Activated CD4-positive, alpha-beta T cell treated with anti-CD3 and anti-CD28 coated beads, Interleukin-2, amount 10 ng/mL, durations not matched to agents 7 days and 5 days (primary cell): Measurements from ENCODE around the gene SLC25A39. TPM values are rescaled to one million over a fixed set of nuclear protein-coding genes. Genes with fewer than 3 reads are reported as not detected.

Experiments
- CTCF ChIA-PET: fragments of 350-600 bp; sonication (Branson Sonifier 250); formaldehyde crosslinking; loops from one replicate; lab custom pipeline; 2021; ENCODE audit warnings: antibody characterized with exemption; lab: Charles Lee
- POLR2A ChIA-PET: fragments of 350-600 bp; sonication (Branson Sonifier 250); formaldehyde crosslinking; loops from one replicate; lab custom pipeline; 2021; ENCODE audit warnings: antibody characterized with exemption; lab: Charles Lee
- DNase-seq: peaks from one replicate; pipeline ENCODE4 v3.0.0-alpha.2; 2020
- H3K27ac Mint-ChIP-seq: one replicate; pipeline ENCODE4 v1.8.0; 2021; ENCODE audit warnings: mild to moderate bottlenecking, moderate library complexity, mixed read lengths
- H3K27me3 Mint-ChIP-seq: one replicate; pipeline ENCODE4 v1.8.0; 2021; ENCODE audit warnings: mixed read lengths
- H3K36me3 Mint-ChIP-seq: one replicate; pipeline ENCODE4 v1.8.0; 2021; ENCODE audit warnings: low read depth, mixed read lengths
- H3K4me1 Mint-ChIP-seq: one replicate; pipeline ENCODE4 v1.8.0; 2021; ENCODE audit warnings: mixed read lengths
- H3K4me3 Mint-ChIP-seq: one replicate; pipeline ENCODE4 v1.8.0; 2021; ENCODE audit warnings: mild to moderate bottlenecking, moderate library complexity, mixed read lengths
- H3K9me3 Mint-ChIP-seq: one replicate; pipeline ENCODE4 v1.8.0; 2021; ENCODE audit warnings: mixed read lengths
- total RNA-seq, 2 experiments: library from RNA; stranded (reverse); gene quantifications; one replicate each; pipeline ENCODE4 v1.2.3, GENCODE V29; 2021

SLC25A39 gene
- total RNA-seq, 2 experiments from 2014 or later = 104 to 107 TPM

DNA sequence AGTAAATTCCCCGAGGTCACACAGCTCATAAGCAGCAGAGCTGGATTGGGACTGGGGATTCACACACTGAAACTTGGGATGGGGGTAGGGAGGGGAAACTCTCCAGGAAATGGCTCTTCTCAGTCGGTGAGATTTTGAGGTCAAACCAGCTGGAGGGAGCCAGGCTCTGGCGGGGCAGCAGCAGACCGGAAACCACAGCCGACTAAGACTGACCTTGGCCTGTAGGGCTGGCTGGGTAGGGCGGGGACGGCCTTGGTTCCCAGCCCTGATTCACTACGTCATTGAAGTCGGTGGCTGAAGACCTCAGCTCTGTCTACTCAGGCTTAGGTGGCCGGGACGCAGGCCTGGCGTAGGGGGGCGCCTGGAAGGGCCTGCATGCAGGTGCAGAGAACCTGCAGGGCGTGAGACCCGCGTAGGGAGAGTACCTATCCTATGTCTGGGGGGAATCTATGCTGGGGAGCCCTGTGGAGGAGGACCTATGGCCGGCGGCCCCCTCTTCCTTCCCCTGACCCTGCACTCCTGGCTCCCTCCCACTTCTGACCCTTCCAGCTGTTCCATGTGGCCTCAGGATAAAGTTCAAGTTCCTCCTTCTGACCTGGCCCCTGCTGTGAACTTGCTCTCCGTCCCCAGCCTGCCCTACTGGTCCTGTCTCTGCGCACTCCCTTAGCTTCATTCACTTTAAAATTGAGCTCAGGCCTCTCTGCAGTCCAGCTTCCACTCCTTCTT, 44.8 kb downstream of the SLC25A39 start:
- H3K27ac Mint-ChIP-seq = peak overlapping the region; percentile 36
- no peak overlapping the region for H3K4me3 Mint-ChIP-seq
- DNase-seq = peak; percentile 15
- H3K36me3 Mint-ChIP-seq = no peaks in the 10 kb centered on the region
- ChIA-PET POLR2A (no interaction called here), CTCF (interaction anchor here (0.9 to 1.1 kb wide), 2 partner anchors 15 to 38 kb away, joined by 4 read pairs; no protein-coding TSS in a partner anchor)
- H3K27me3 Mint-ChIP-seq = peaks cover 10% of the 10 kb centered on the region
- H3K9me3 Mint-ChIP-seq = no peaks in the 10 kb centered on the region
- H3K4me1 Mint-ChIP-seq = peaks cover 10% of the 10 kb centered on the region

DNA sequence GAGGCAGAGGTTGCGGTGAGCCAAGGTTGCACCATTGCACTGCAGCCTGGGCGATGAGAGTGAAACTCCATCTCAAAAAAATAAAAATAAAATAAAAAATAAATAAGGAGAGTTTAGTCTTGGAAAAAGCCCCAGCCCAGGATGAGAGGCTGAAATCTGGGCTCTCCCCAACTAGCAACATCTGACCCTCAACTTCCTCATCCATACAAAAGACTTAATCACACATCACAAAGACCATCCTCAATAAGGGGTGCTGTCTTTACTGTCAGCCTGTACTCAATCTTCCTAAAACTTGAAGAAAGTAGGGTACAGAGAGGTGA, 45.3 kb downstream of the SLC25A39 start:
- ChIA-PET CTCF (interaction anchor here (0.9 to 1.1 kb wide), 2 partner anchors 14 to 39 kb away, joined by 4 read pairs; no protein-coding TSS in a partner anchor), POLR2A (no interaction called here)
- DNase-seq = no peak
- Mint-ChIP-seq H3K9me3 (no peaks in the 10 kb centered on the region), H3K27me3 (peaks cover 10% of the 10 kb centered on the region), H3K36me3 (no peaks in the 10 kb centered on the region), H3K4me3 (no peak overlapping the region), H3K4me1 (peaks cover 10% of the 10 kb centered on the region), H3K27ac (no peak overlapping the region)

DNA sequence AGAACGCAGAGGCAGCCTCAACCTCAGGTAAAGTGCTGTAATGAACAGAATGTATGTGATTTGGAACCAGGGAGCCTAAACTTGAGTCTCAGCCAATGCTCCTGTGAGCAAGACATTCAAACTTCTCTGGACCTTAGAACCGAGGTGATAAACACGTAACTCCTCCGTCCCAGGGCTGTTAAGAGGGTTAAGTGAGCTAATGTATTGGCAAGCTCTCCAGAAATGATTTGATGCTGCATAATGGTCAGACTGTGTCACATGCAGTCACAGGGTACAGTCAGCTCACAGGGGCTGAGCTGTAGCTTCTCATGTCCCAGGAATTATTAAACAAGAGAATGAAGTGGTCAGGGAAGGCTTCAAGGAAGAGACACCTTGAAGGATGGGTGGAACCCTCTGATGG, 46.6 kb downstream of the SLC25A39 start:
- H3K27ac Mint-ChIP-seq = no peak overlapping the region
- H3K4me1 Mint-ChIP-seq = peaks cover 10% of the 10 kb centered on the region
- DNase-seq = no peak
- H3K9me3 Mint-ChIP-seq = no peaks in the 10 kb centered on the region
- H3K4me3 Mint-ChIP-seq = no peak overlapping the region
- peaks cover 10% of the 10 kb centered on the region for H3K27me3 Mint-ChIP-seq
- ChIA-PET POLR2A (no interaction called here), CTCF (interaction anchor here (0.6 kb wide), 1 partner anchor 151 kb away, joined by 3 read pairs; no protein-coding TSS in a partner anchor)
- H3K36me3 Mint-ChIP-seq = no peaks in the 10 kb centered on the region

DNA sequence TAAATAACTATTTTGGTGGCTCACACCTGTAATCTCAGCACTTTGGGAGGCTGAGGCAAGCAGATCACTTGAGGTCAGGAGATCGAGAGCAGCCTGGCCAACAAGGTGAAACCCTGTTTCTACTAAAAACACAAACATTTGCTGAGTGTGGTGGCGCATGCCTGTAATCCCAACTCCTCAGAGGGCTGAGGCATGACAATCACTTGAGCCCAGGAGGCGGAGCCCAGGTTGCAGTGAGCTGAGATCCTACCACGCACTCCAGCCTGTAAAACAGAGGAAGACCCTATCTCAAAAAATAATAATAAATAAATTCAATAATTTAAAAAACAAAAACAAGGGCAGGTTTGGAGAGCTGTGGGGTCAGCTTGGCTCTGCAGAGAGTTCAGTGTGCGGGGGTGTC, 51.0 kb downstream of the SLC25A39 start:
- CTCF ChIA-PET = interaction anchor here (0.6 to 1.5 kb wide), 2 partner anchors 9 to 70 kb away, joined by 4 to 5 read pairs; no protein-coding TSS in a partner anchor
- H3K27me3 Mint-ChIP-seq = peaks cover 10% of the 10 kb centered on the region
- H3K4me3 Mint-ChIP-seq = no peak overlapping the region
- POLR2A ChIA-PET = interaction anchor here (0.5 kb wide), 1 partner anchor 283 kb away, joined by 3 read pairs; the partner anchor contains the start of gene FZD2
- no peaks in the 10 kb centered on the region for H3K9me3 Mint-ChIP-seq
- no peak for DNase-seq
- no peak overlapping the region for H3K27ac Mint-ChIP-seq
- H3K4me1 Mint-ChIP-seq = no peaks in the 10 kb centered on the region
- H3K36me3 Mint-ChIP-seq = no peaks in the 10 kb centered on the region

DNA sequence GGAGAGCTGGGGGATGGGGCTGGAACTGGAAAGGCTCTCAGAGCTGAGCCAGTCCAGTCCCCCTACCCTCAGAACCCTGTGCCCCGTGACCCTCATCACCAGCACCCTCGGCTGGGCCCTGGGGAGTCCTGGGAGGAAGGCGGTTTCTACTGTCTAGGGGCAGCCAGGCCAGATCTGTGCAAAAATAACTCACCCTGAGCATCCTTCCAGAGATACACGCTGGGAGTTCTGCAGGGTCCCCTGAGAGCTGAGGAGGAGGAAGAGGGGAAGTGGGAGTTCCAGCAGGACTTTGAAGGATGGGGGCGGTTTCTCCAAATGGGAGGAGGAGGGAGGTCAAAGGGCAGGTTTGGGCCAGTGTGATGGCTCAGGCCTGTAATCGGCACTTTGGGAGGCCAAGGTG, 51.7 kb downstream of the SLC25A39 start:
- H3K27ac Mint-ChIP-seq = no peak overlapping the region
- peaks cover 6% of the 10 kb centered on the region for H3K27me3 Mint-ChIP-seq
- ChIA-PET CTCF (interaction anchor here (1.5 kb wide), 1 partner anchor 10 kb away, joined by 4 read pairs; no protein-coding TSS in a partner anchor), POLR2A (interaction anchor here (0.5 kb wide), 1 partner anchor 284 kb away, joined by 3 read pairs; the partner anchor contains the start of gene FZD2)
- no peaks in the 10 kb centered on the region for H3K36me3 Mint-ChIP-seq
- no peak for DNase-seq
- no peak overlapping the region for H3K4me3 Mint-ChIP-seq
- no peaks in the 10 kb centered on the region for H3K4me1 Mint-ChIP-seq
- H3K9me3 Mint-ChIP-seq = no peaks in the 10 kb centered on the region

DNA sequence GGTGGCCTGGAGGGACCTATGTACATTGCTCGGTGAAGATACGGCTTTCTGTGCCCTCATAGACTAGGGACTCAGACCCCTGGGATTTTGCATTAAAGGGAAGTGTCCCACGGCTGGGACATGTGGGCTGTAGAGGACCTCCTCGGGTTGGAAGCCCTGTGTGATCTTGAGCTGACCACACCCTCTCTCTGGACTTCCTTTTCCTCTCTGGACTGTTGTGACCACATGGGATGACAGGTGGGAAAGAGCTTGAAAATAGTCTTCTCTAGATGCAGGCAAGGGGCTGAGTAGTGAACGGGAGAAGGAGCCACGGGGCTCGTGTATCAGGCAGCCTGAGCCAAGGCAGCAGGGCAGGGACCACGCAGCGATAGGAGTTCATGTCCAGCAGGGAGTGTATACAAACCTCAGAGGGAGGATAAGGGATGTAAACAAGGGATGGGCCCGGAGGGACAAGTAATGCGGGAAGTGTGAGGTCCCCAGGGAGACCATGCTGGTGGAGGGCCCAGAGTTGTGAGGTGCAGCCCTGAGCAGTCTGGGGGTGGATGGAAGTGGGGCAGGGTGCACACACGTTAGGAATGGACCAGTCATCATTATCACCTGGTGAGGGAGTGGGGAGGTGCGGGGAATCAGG, 52.2 kb downstream of the SLC25A39 start:
- Mint-ChIP-seq H3K4me3 (no peak overlapping the region), H3K27ac (no peak overlapping the region), H3K36me3 (no peaks in the 10 kb centered on the region), H3K27me3 (peaks cover 2% of the 10 kb centered on the region), H3K9me3 (no peaks in the 10 kb centered on the region), H3K4me1 (no peaks in the 10 kb centered on the region)
- ChIA-PET POLR2A (no interaction called here), CTCF (no interaction called here)
- DNase-seq = no peak

Other genes starting within 250 kb of the SLC25A39 start
- gene HDAC5, start 201.2 kb downstream of the SLC25A39 start, total RNA-seq = 10 to 100 TPM; 27.0 to 32.3 TPM
- gene HROB, start 182.9 kb downstream of the SLC25A39 start, total RNA-seq = 10 to 100 TPM; 15.1 to 16.4 TPM
- under 1 TPM in 1 of 2 experiments, not detected in 1; 0.30 TPM for gene ASB16, start 154.1 kb downstream of the SLC25A39 start, total RNA-seq
- 10 to 100 TPM; 36.6 to 37.1 TPM for gene TMUB2, start 137.9 kb downstream of the SLC25A39 start, total RNA-seq
- 100 to 1,000 TPM; 110 to 112 TPM for gene ATXN7L3, start 124.9 kb downstream of the SLC25A39 start, total RNA-seq
- 100 to 1,000 TPM; 186 to 195 TPM for gene UBTF, start 105.1 kb downstream of the SLC25A39 start, total RNA-seq
- gene SLC4A1, start 56.7 kb downstream of the SLC25A39 start, total RNA-seq = not detected
- gene RUNDC3A, start 16.2 kb downstream of the SLC25A39 start, total RNA-seq = under 1 TPM; 0.10 TPM
- 10 to 100 TPM; 61.1 to 70.5 TPM for gene GRN, start 20.5 kb upstream of the SLC25A39 start, total RNA-seq
- under 1 TPM in 1 of 2 experiments, not detected in 1; 0.08 TPM for gene FAM171A2, start 39.0 kb upstream of the SLC25A39 start, total RNA-seq
- gene ITGA2B, start 64.8 kb upstream of the SLC25A39 start, total RNA-seq = under 1 TPM; 0.27 to 0.47 TPM
- gene GPATCH8, start 178.6 kb upstream of the SLC25A39 start, total RNA-seq = 10 to 100 TPM; 46.0 to 46.1 TPM
- gene FZD2, start 232.7 kb upstream of the SLC25A39 start, total RNA-seq = under 1 TPM in 1 of 2 experiments, not detected in 1; 0.15 TPM